PC-3 (cell line): ENCODE data around the gene FBXO34. TPM values are rescaled to one million over a fixed set of nuclear protein-coding genes. Genes with fewer than 3 reads are reported as not detected.

ENCODE experiments used
- ATAC-seq: fragments of 200-7000 bp; cut with Tn5 transposase; 2 replicates; pipeline ENCODE4 v1.9.1; 2020; ENCODE audit warnings: mild to moderate bottlenecking, moderate library complexity
- BruUV-seq: library from RNA; stranded (reverse); fragments of 400-500 nt; replicated peaks from 2 replicates; lab custom pipeline; 2021; lab: Mats Ljungman, UMichigan
- CTCF ChIA-PET: fragments of 300-600 bp; sonication (Branson Sonifier 250); formaldehyde crosslinking; loops from one replicate; lab custom pipeline; 2022; ENCODE audit warnings: antibody characterized with exemption; lab: Charles Lee
- POLR2A ChIA-PET: fragments of 300-600 bp; sonication (Branson Sonifier 250); formaldehyde crosslinking; loops from one replicate; lab custom pipeline; 2022; ENCODE audit warnings: antibody characterized with exemption; ENCODE audit not compliant: unreplicated experiment; lab: Charles Lee
- DNase-seq: peaks from one replicate; pipeline ENCODE4 v3.0.0-alpha.2; 2015
- H2AFZ ChIP-seq: fragments of 300-600 bp; sonication (generic); 2 replicates; pipeline ENCODE4 v1.6.0; 2016; ENCODE audit warnings: antibody characterized with exemption, low read length
- H3F3A ChIP-seq: fragments of 300-600 bp; sonication (generic); one replicate; pipeline ENCODE4 v1.6.0; 2017; ENCODE audit warnings: antibody characterized with exemption, low read length, control low read depth, mild to moderate bottlenecking; ENCODE audit not compliant: unreplicated experiment
- H3K27ac ChIP-seq: fragments of 300-600 bp; sonication (generic); 2 replicates; pipeline ENCODE4 v1.5.1; 2016; ENCODE audit warnings: mild to moderate bottlenecking, low read length
- H3K27me3 ChIP-seq: fragments of 300-600 bp; sonication (generic); 2 replicates; pipeline ENCODE4 v1.6.1; 2016; ENCODE audit warnings: low read length, mixed read lengths
- H3K36me3 ChIP-seq: fragments of 300-600 bp; sonication (generic); 2 replicates; pipeline ENCODE4 v1.6.1; 2016; ENCODE audit warnings: low read depth, mixed run types, low read length, mixed read lengths
- H3K4me1 ChIP-seq: fragments of 300-600 bp; sonication (generic); 2 replicates; pipeline ENCODE4 v1.5.1; 2016; ENCODE audit warnings: low read length; ENCODE audit not compliant: insufficient read depth
- H3K4me2 ChIP-seq: fragments of 300-600 bp; sonication (generic); 2 replicates; pipeline ENCODE4 v1.6.0; 2016; ENCODE audit warnings: low read length
- H3K4me3 ChIP-seq: fragments of 300-600 bp; sonication (generic); 2 replicates; pipeline ENCODE4 v1.5.1; 2016; ENCODE audit warnings: mild to moderate bottlenecking, low read length, mixed read lengths
- H3K79me2 ChIP-seq: fragments of 300-600 bp; sonication (generic); 2 replicates; pipeline ENCODE4 v1.6.1; 2017; ENCODE audit warnings: low read length, mixed read lengths
- H3K9ac ChIP-seq: fragments of 300-600 bp; sonication (generic); 2 replicates; pipeline ENCODE4 v1.6.0; 2016; ENCODE audit warnings: mild to moderate bottlenecking, low read length
- H3K9me2 ChIP-seq: fragments of 300-600 bp; sonication (generic); replicated peaks from 2 replicates; pipeline ENCODE4 v1.6.1; 2016; ENCODE audit warnings: mixed run types, low read length, mixed read lengths
- H3K9me3 ChIP-seq: fragments of 300-600 bp; sonication (generic); 2 replicates; pipeline ENCODE4 v1.6.1; 2016; ENCODE audit warnings: low read length, mixed read lengths
- H4K20me1 ChIP-seq: fragments of 300-600 bp; sonication (generic); 2 replicates; pipeline ENCODE4 v1.6.1; 2016; ENCODE audit warnings: low read length, mixed read lengths
- EZH2 ChIP-seq: fragments of 300-600 bp; sonication (generic); IDR thresholded peaks from one replicate; pipeline ENCODE4 v1.6.1; 2017; ENCODE audit warnings: antibody characterized with exemption, mild to moderate bottlenecking, low read length; ENCODE audit not compliant: unreplicated experiment
- EZH2phosphoT487 ChIP-seq: fragments of 300-600 bp; sonication (generic); IDR thresholded peaks from 2 replicates; pipeline ENCODE4 v1.6.1; 2018; ENCODE audit warnings: mild to moderate bottlenecking, antibody characterized with exemption, low read length, borderline replicate concordance
- intact Hi-C: fragments of 100-400 bp; cut with micrococcal nuclease; formaldehyde crosslinking; loops from 2 replicates; pipeline ENCODE4 v1.9.0; 2023
- total RNA-seq: library from RNA; depleted of rRNA; stranded (reverse); fragments of >200 nt; gene quantifications from 2 replicates; pipeline ENCODE4 v1.2.3, GENCODE V29; 2014
- TF ChIP-seq, protein P1 (sequence below): fragments of 300-600 bp; sonication (generic); conservative IDR thresholded peaks from 2 replicates; pipeline ENCODE4 v1.5.1; 2017; ENCODE audit warnings: antibody characterized with exemption, low read depth, mild to moderate bottlenecking, low read length

FBXO34 gene
- total RNA-seq, 1 experiment from 2014 or later: 35.9 TPM

DNA sequence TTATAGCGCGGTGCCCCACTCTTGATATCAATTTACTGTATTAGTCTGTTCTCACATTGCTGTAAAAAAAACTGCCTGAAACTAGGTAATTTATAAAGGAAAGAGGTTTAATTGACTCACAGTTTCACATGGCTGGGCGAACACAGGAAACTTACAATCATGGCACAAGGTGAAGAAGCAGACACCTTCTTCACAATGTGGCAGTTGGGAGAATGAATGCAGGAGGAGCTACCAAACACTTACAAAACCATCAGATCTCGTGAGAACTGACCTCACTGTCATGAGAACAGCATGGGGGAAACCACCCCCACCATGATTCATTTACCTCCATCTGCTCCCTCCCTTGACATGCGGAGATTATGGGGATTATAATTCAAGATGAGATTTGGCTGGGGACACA is 42.3 kb downstream of the FBXO34 start:
- no TSS peak for BruUV-seq
- peaks cover 45% of the 10 kb centered on the region for H3K36me3 ChIP-seq
- no peak for DNase-seq
- peaks cover 20% of the 10 kb centered on the region for H3K9me3 ChIP-seq
- H3K4me1 ChIP-seq: no peaks in the 10 kb centered on the region
- POLR2A ChIA-PET: no interaction called here
- H3K9me2 ChIP-seq: no peaks in the 10 kb centered on the region
- H3K4me3 ChIP-seq: no peak overlapping the region
- CTCF ChIA-PET: no interaction called here
- no peak overlapping the region for H3K9ac ChIP-seq
- no peaks in the 10 kb centered on the region for H4K20me1 ChIP-seq
- H3K79me2 ChIP-seq: peaks cover 7% of the 10 kb centered on the region
- H3K4me2 ChIP-seq: no peak overlapping the region
- H3F3A ChIP-seq: no peaks in the 10 kb centered on the region
- no peak overlapping the region for H2AFZ ChIP-seq
- no peak overlapping the region for H3K27ac ChIP-seq
- intact Hi-C loops: no loop called here
- TF ChIP-seq EZH2: no peak
- TF ChIP-seq EZH2phosphoT487: no peak
- TF ChIP-seq, protein P1, sequence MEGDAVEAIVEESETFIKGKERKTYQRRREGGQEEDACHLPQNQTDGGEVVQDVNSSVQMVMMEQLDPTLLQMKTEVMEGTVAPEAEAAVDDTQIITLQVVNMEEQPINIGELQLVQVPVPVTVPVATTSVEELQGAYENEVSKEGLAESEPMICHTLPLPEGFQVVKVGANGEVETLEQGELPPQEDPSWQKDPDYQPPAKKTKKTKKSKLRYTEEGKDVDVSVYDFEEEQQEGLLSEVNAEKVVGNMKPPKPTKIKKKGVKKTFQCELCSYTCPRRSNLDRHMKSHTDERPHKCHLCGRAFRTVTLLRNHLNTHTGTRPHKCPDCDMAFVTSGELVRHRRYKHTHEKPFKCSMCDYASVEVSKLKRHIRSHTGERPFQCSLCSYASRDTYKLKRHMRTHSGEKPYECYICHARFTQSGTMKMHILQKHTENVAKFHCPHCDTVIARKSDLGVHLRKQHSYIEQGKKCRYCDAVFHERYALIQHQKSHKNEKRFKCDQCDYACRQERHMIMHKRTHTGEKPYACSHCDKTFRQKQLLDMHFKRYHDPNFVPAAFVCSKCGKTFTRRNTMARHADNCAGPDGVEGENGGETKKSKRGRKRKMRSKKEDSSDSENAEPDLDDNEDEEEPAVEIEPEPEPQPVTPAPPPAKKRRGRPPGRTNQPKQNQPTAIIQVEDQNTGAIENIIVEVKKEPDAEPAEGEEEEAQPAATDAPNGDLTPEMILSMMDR: no peak
- no peak for ATAC-seq
- H3K27me3 ChIP-seq: no peaks in the 10 kb centered on the region

DNA sequence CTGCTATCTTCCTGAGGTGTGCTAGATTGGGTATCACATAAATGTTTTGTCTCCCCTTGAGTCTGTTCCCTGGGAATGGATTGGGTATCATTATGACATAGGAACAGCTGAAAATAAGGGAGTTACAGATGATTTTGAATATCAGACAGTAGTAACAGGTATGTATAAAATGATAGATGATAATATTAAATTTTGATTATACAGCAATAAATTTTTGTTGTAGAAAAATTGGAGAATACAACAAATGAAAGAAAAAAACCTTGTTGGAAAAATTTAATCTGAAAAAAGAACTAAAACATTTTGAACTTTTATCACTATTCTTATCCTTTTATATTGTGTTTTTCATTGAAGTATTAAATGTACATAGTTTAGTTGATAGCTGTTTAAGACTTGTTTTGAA is 43.2 kb downstream of the FBXO34 start:
- CTCF ChIA-PET: no interaction called here

DNA sequence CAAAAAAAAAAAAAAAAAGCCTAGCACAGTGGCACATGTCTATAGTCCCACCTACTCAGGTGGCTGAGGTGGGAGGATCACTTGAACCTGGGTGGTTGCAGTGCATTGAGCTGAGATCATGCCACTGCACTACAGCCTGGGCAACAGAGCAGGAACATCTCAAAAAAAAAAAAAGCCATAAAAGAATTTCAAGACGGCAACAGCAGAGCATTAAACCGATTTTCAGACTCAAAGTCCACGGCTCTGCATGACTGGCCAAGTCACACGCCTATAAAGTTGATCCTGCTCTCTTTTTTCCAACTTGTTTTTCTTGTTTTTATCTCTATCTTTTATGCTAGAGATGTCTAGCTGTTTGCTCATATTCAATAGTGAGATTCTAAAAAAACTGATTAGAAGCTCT is 45.3 kb downstream of the FBXO34 start:
- CTCF ChIA-PET: no interaction called here
- no TSS peak for BruUV-seq
- H3K36me3 ChIP-seq: peaks cover 29% of the 10 kb centered on the region

More for the DNA sequence above, 43.2 kb downstream of the FBXO34 start:
- intact Hi-C loops: no loop called here
- TF ChIP-seq, protein P1: no peak
- TF ChIP-seq EZH2phosphoT487: no peak
- no peak for TF ChIP-seq EZH2
- BruUV-seq: no TSS peak
- Histone ChIP-seq H3K36me3 (peaks cover 45% of the 10 kb centered on the region), H3K4me3 (no peak overlapping the region), H3K4me2 (no peak overlapping the region), H4K20me1 (no peaks in the 10 kb centered on the region), H2AFZ (no peak overlapping the region), H3K9me2 (no peaks in the 10 kb centered on the region), H3F3A (no peaks in the 10 kb centered on the region), H3K27ac (no peak overlapping the region), H3K9ac (no peak overlapping the region), H3K79me2 (no peaks in the 10 kb centered on the region), H3K4me1 (no peaks in the 10 kb centered on the region), H3K27me3 (no peaks in the 10 kb centered on the region), H3K9me3 (peaks cover 20% of the 10 kb centered on the region)
- POLR2A ChIA-PET: no interaction called here
- no peak for DNase-seq
- ATAC-seq: no peak

More for the DNA sequence above, 45.3 kb downstream of the FBXO34 start:
- no peak overlapping the region for H3K9ac ChIP-seq
- H3K9me2 ChIP-seq: no peaks in the 10 kb centered on the region
- no peak for TF ChIP-seq EZH2
- TF ChIP-seq, protein P1: no peak
- TF ChIP-seq EZH2phosphoT487: no peak
- POLR2A ChIA-PET: interaction anchor here (0.9 kb wide), 1 partner anchor 22 kb away, joined by 12 read pairs; no protein-coding TSS in a partner anchor
- H3K27me3 ChIP-seq: no peaks in the 10 kb centered on the region
- no peaks in the 10 kb centered on the region for H4K20me1 ChIP-seq
- no peaks in the 10 kb centered on the region for H3K4me1 ChIP-seq
- no peak for DNase-seq
- no peak overlapping the region for H2AFZ ChIP-seq
- H3K79me2 ChIP-seq: no peaks in the 10 kb centered on the region
- no peak overlapping the region for H3K27ac ChIP-seq
- H3K9me3 ChIP-seq: peaks cover 12% of the 10 kb centered on the region
- H3K4me2 ChIP-seq: no peak overlapping the region
- H3K4me3 ChIP-seq: no peak overlapping the region
- intact Hi-C loops: no loop called here
- H3F3A ChIP-seq: no peaks in the 10 kb centered on the region
- no peak for ATAC-seq
